ENCODE results near the gene KCTD21.

The KCTD21 gene

GRCh38 chr11:78208257-78209165 lies 20.1 kb upstream of the KCTD21 start:
- Histone ChIP-seq H3K4me1 (ENCODE audit: control insufficient read depth, insufficient read depth, low read length) (no peaks in the 10 kb centered on the region), H3K4me3 (ENCODE audit: low read depth, low read length) (no peak overlapping the region), H3K27ac (ENCODE audit: low read depth, low read length) (no peak overlapping the region), H3K27me3 (ENCODE audit: control insufficient read depth, insufficient read depth, low read length) (no peaks in the 10 kb centered on the region), H3K9me3 (ENCODE audit: control insufficient read depth, insufficient read depth, low read length) (no peaks in the 10 kb centered on the region), H3K36me3 (ENCODE audit: control insufficient read depth, insufficient read depth, low read length) (peaks cover 9% of the 10 kb centered on the region), H3K9ac (ENCODE audit: low read depth, low read length) (no peak overlapping the region)

- Histone ChIP-seq H3K36me3 (ENCODE audit: control insufficient read depth, insufficient read depth, low read length) (peaks cover 9% of the 10 kb centered on the region), H3K27me3 (ENCODE audit: control insufficient read depth, insufficient read depth, low read length) (no peaks in the 10 kb centered on the region), H3K27ac (ENCODE audit: low read depth, low read length) (no peak overlapping the region), H3K9me3 (ENCODE audit: control insufficient read depth, insufficient read depth, low read length) (no peaks in the 10 kb centered on the region), H3K4me1 (ENCODE audit: control insufficient read depth, insufficient read depth, low read length) (no peaks in the 10 kb centered on the region), H3K9ac (ENCODE audit: low read depth, low read length) (no peak overlapping the region), H3K4me3 (ENCODE audit: low read depth, low read length) (no peak overlapping the region)
Observed at GRCh38 chr11:78207532-78208256, 19.3 kb upstream of the KCTD21 start.

- Histone ChIP-seq H3K4me1 (ENCODE audit: control insufficient read depth, insufficient read depth, low read length) (no peaks in the 10 kb centered on the region), H3K4me3 (ENCODE audit: low read depth, low read length) (no peak overlapping the region), H3K27me3 (ENCODE audit: control insufficient read depth, insufficient read depth, low read length) (no peaks in the 10 kb centered on the region), H3K9ac (ENCODE audit: low read depth, low read length) (no peak overlapping the region), H3K9me3 (ENCODE audit: control insufficient read depth, insufficient read depth, low read length) (no peaks in the 10 kb centered on the region), H3K27ac (ENCODE audit: low read depth, low read length) (no peak overlapping the region), H3K36me3 (ENCODE audit: control insufficient read depth, insufficient read depth, low read length) (peaks cover 12% of the 10 kb centered on the region)
Observed at GRCh38 chr11:78205691-78206090, 17.3 kb upstream of the KCTD21 start.

GRCh38 chr11:78205256-78205655 lies 16.8 kb upstream of the KCTD21 start:
- H3K27ac ChIP-seq (ENCODE audit: low read depth, low read length): no peak overlapping the region

GRCh38 chr11:78203184-78203583 lies 14.8 kb upstream of the KCTD21 start:
- Histone ChIP-seq H3K27ac (ENCODE audit: low read depth, low read length) (no peak overlapping the region), H3K27me3 (ENCODE audit: control insufficient read depth, insufficient read depth, low read length) (no peaks in the 10 kb centered on the region), H3K4me3 (ENCODE audit: low read depth, low read length) (no peak overlapping the region), H3K36me3 (ENCODE audit: control insufficient read depth, insufficient read depth, low read length) (0 out of 2 replicates have a peak, but pooled peaks cover 5% of the 10 kb centered on the region), H3K9ac (ENCODE audit: low read depth, low read length) (no peak overlapping the region), H3K4me1 (ENCODE audit: control insufficient read depth, insufficient read depth, low read length) (no peaks in the 10 kb centered on the region), H3K9me3 (ENCODE audit: control insufficient read depth, insufficient read depth, low read length) (no peaks in the 10 kb centered on the region)

More at GRCh38 chr11:78205256-78205655, 16.8 kb upstream of the KCTD21 start:
- H3K4me3 ChIP-seq (ENCODE audit: low read depth, low read length): no peak overlapping the region
- H3K27me3 ChIP-seq (ENCODE audit: control insufficient read depth, insufficient read depth, low read length): no peaks in the 10 kb centered on the region
- H3K4me1 ChIP-seq (ENCODE audit: control insufficient read depth, insufficient read depth, low read length): no peaks in the 10 kb centered on the region
- H3K36me3 ChIP-seq (ENCODE audit: control insufficient read depth, insufficient read depth, low read length): peaks cover 7% of the 10 kb centered on the region
- no peaks in the 10 kb centered on the region for H3K9me3 ChIP-seq (ENCODE audit: control insufficient read depth, insufficient read depth, low read length)
- H3K9ac ChIP-seq (ENCODE audit: low read depth, low read length): no peak overlapping the region

- H3K4me1 ChIP-seq (ENCODE audit: control insufficient read depth, insufficient read depth, low read length): no peaks in the 10 kb centered on the region
- H3K9ac ChIP-seq (ENCODE audit: low read depth, low read length): no peak overlapping the region
- no peaks in the 10 kb centered on the region for H3K9me3 ChIP-seq (ENCODE audit: control insufficient read depth, insufficient read depth, low read length)
- H3K27ac ChIP-seq (ENCODE audit: low read depth, low read length): no peak overlapping the region
- 0 out of 2 replicates have a peak, but pooled peaks cover 5% of the 10 kb centered on the region for H3K36me3 ChIP-seq (ENCODE audit: control insufficient read depth, insufficient read depth, low read length)
- H3K27me3 ChIP-seq (ENCODE audit: control insufficient read depth, insufficient read depth, low read length): no peaks in the 10 kb centered on the region
- no peak overlapping the region for H3K4me3 ChIP-seq (ENCODE audit: low read depth, low read length)
Observed at GRCh38 chr11:78202733-78203167, 14.3 kb upstream of the KCTD21 start.

- Histone ChIP-seq H3K36me3 (ENCODE audit: control insufficient read depth, insufficient read depth, low read length) (0 out of 2 replicates have a peak, but pooled peaks cover 5% of the 10 kb centered on the region), H3K27ac (ENCODE audit: low read depth, low read length) (no peak overlapping the region), H3K9me3 (ENCODE audit: control insufficient read depth, insufficient read depth, low read length) (no peaks in the 10 kb centered on the region)
Observed at GRCh38 chr11:78201096-78201818, 12.8 kb upstream of the KCTD21 start.

GRCh38 chr11:78200553-78200952 lies 12.1 kb upstream of the KCTD21 start:
- Histone ChIP-seq H3K4me1 (ENCODE audit: control insufficient read depth, insufficient read depth, low read length) (no peaks in the 10 kb centered on the region), H3K9me3 (ENCODE audit: control insufficient read depth, insufficient read depth, low read length) (no peaks in the 10 kb centered on the region), H3K27ac (ENCODE audit: low read depth, low read length) (no peak overlapping the region), H3K27me3 (ENCODE audit: control insufficient read depth, insufficient read depth, low read length) (no peaks in the 10 kb centered on the region), H3K36me3 (ENCODE audit: control insufficient read depth, insufficient read depth, low read length) (0 out of 2 replicates have a peak, but pooled peaks cover 5% of the 10 kb centered on the region), H3K4me3 (ENCODE audit: low read depth, low read length) (no peak overlapping the region), H3K9ac (ENCODE audit: low read depth, low read length) (no peak overlapping the region)

More at GRCh38 chr11:78201096-78201818, 12.8 kb upstream of the KCTD21 start:
- no peak overlapping the region for H3K9ac ChIP-seq (ENCODE audit: low read depth, low read length)
- H3K4me1 ChIP-seq (ENCODE audit: control insufficient read depth, insufficient read depth, low read length): no peaks in the 10 kb centered on the region
- no peak overlapping the region for H3K4me3 ChIP-seq (ENCODE audit: low read depth, low read length)
- H3K27me3 ChIP-seq (ENCODE audit: control insufficient read depth, insufficient read depth, low read length): no peaks in the 10 kb centered on the region

GRCh38 chr11:78200061-78200460 lies 11.6 kb upstream of the KCTD21 start:
- H3K27ac ChIP-seq (ENCODE audit: low read depth, low read length): no peak overlapping the region
- H3K4me3 ChIP-seq (ENCODE audit: low read depth, low read length): no peak overlapping the region
- H3K36me3 ChIP-seq (ENCODE audit: control insufficient read depth, insufficient read depth, low read length): 0 out of 2 replicates have a peak, but pooled peaks cover 5% of the 10 kb centered on the region
- H3K9me3 ChIP-seq (ENCODE audit: control insufficient read depth, insufficient read depth, low read length): no peaks in the 10 kb centered on the region
- H3K4me1 ChIP-seq (ENCODE audit: control insufficient read depth, insufficient read depth, low read length): no peaks in the 10 kb centered on the region
- H3K27me3 ChIP-seq (ENCODE audit: control insufficient read depth, insufficient read depth, low read length): no peaks in the 10 kb centered on the region
- no peak overlapping the region for H3K9ac ChIP-seq (ENCODE audit: low read depth, low read length)

GRCh38 chr11:78199653-78200015 lies 11.2 kb upstream of the KCTD21 start:
- no peak overlapping the region for H3K9ac ChIP-seq (ENCODE audit: low read depth, low read length)
- no peak overlapping the region for H3K4me3 ChIP-seq (ENCODE audit: low read depth, low read length)
- H3K27ac ChIP-seq (ENCODE audit: low read depth, low read length): no peak overlapping the region
- H3K36me3 ChIP-seq (ENCODE audit: control insufficient read depth, insufficient read depth, low read length): 0 out of 2 replicates have a peak, but pooled peaks cover 5% of the 10 kb centered on the region
- no peaks in the 10 kb centered on the region for H3K27me3 ChIP-seq (ENCODE audit: control insufficient read depth, insufficient read depth, low read length)
- H3K9me3 ChIP-seq (ENCODE audit: control insufficient read depth, insufficient read depth, low read length): no peaks in the 10 kb centered on the region
- no peaks in the 10 kb centered on the region for H3K4me1 ChIP-seq (ENCODE audit: control insufficient read depth, insufficient read depth, low read length)
